Measurements from ENCODE around the gene TACC2. TPM values are rescaled to one million over a fixed set of nuclear protein-coding genes. Genes with fewer than 3 reads are reported as not detected.

The TACC2 gene
- total and polyA plus RNA-seq, 4 donors, result 43.3 to 309 (median 127) TPM

- no peaks in the 10 kb centered on the region for H3K9me3 ChIP-seq (ENCODE audit: control insufficient read depth in 4 of 4, insufficient read depth in 3 of 4, low read length in 3 of 4)
- H3K27me3 ChIP-seq (ENCODE audit: control insufficient read depth in 3 of 3, insufficient read depth in 3 of 3, low read length in 2 of 3), result no peaks in the 10 kb centered on the region
- 85 to 88% methylated on average over 6 of the region's 6 CpGs for WGBS, 2 donors
- no peak for ATAC-seq (ENCODE audit: insufficient read depth, low FRiP score)
- no peak for TF ChIP-seq CTCF (IDR thresholded peaks at IDR 0.05; ENCODE audit: control extremely low read depth, extremely low read depth)
- H3K36me3 ChIP-seq (ENCODE audit: control insufficient read depth in 4 of 4, insufficient read depth in 4 of 4, low read length in 4 of 4), result no peaks in the 10 kb centered on the region
- H3K27ac ChIP-seq (ENCODE audit: low read depth in 1 of 2, low read length in 1 of 2), result no peak overlapping the region
- no peak overlapping the region for H3K9ac ChIP-seq (ENCODE audit: insufficient read depth in 1 of 2, low read length in 2 of 2)
- DNase-seq, result no peak
- peaks cover 0 to 11% (median 2%) of the 10 kb centered on the region in 5 donors for H3K4me1 ChIP-seq (ENCODE audit: control insufficient read depth in 5 of 5, insufficient read depth in 5 of 5, low read length in 5 of 5)
- no peak overlapping the region for H3K4me3 ChIP-seq
These were observed 299.3 kb downstream of the TACC2 start for GRCh38 chr10:122288262-122288661.

GRCh38 chr10:122288917-122289316 is 300.0 kb downstream of the TACC2 start:
- Histone ChIP-seq H3K4me1 (ENCODE audit: control insufficient read depth in 5 of 5, insufficient read depth in 5 of 5, low read length in 5 of 5) (peaks cover 0 to 11% (median 2%) of the 10 kb centered on the region in 5 donors), H3K4me3 (no peak overlapping the region), H3K9ac (ENCODE audit: insufficient read depth in 1 of 2, low read length in 2 of 2) (no peak overlapping the region), H3K9me3 (ENCODE audit: control insufficient read depth in 4 of 4, insufficient read depth in 3 of 4, low read length in 3 of 4) (no peaks in the 10 kb centered on the region), H3K27me3 (ENCODE audit: control insufficient read depth in 3 of 3, insufficient read depth in 3 of 3, low read length in 2 of 3) (no peaks in the 10 kb centered on the region), H3K36me3 (ENCODE audit: control insufficient read depth in 4 of 4, insufficient read depth in 4 of 4, low read length in 4 of 4) (no peaks in the 10 kb centered on the region), H3K27ac (ENCODE audit: low read depth in 1 of 2, low read length in 1 of 2) (no peak overlapping the region)
- ATAC-seq (ENCODE audit: insufficient read depth, low FRiP score) (no peak), DNase-seq (no peak)
- no peak for TF ChIP-seq CTCF (IDR thresholded peaks at IDR 0.05; ENCODE audit: control extremely low read depth, extremely low read depth)
- 83 to 84% methylated on average over 3 of the region's 3 CpGs for WGBS, 2 donors

DNA sequence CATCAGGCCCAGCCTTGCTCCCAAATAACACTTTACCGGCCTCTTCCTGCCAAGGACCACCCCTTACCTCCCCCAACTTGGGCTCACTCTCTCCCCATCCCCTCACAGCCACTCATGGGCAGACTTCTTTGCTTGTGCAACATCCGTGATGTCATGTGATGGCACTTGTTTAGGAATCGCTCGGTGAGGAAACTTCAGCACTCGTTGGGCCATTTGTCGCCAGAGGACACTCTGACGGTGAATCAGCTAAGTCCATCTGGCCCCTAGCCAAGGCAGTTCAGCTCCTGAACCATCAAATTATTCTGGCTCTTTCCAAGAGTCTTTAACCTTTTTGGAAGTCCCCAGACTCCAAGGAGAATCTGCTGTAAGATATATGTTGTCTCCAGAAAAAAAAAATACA is 301.4 kb downstream of the TACC2 start:
- WGBS, 2 donors, result 63 to 72% methylated on average over 7 of the region's 7 CpGs
- no peak overlapping the region for H3K9ac ChIP-seq (ENCODE audit: insufficient read depth in 1 of 2, low read length in 2 of 2)
- H3K36me3 ChIP-seq (ENCODE audit: control insufficient read depth in 4 of 4, insufficient read depth in 4 of 4, low read length in 4 of 4), result no peaks in the 10 kb centered on the region
- peaks cover 0 to 7% (median 2%) of the 10 kb centered on the region in 5 donors for H3K4me1 ChIP-seq (ENCODE audit: control insufficient read depth in 5 of 5, insufficient read depth in 5 of 5, low read length in 5 of 5)
- no peaks in the 10 kb centered on the region for H3K27me3 ChIP-seq (ENCODE audit: control insufficient read depth in 3 of 3, insufficient read depth in 3 of 3, low read length in 2 of 3)
- ATAC-seq (ENCODE audit: insufficient read depth, low FRiP score) (no peak), DNase-seq (no peak)
- no peak overlapping the region for H3K27ac ChIP-seq (ENCODE audit: low read depth in 1 of 2, low read length in 1 of 2)
- no peak for TF ChIP-seq CTCF (IDR thresholded peaks at IDR 0.05; ENCODE audit: control extremely low read depth, extremely low read depth)
- no peak overlapping the region for H3K4me3 ChIP-seq
- no peaks in the 10 kb centered on the region for H3K9me3 ChIP-seq (ENCODE audit: control insufficient read depth in 4 of 4, insufficient read depth in 3 of 4, low read length in 3 of 4)

DNA sequence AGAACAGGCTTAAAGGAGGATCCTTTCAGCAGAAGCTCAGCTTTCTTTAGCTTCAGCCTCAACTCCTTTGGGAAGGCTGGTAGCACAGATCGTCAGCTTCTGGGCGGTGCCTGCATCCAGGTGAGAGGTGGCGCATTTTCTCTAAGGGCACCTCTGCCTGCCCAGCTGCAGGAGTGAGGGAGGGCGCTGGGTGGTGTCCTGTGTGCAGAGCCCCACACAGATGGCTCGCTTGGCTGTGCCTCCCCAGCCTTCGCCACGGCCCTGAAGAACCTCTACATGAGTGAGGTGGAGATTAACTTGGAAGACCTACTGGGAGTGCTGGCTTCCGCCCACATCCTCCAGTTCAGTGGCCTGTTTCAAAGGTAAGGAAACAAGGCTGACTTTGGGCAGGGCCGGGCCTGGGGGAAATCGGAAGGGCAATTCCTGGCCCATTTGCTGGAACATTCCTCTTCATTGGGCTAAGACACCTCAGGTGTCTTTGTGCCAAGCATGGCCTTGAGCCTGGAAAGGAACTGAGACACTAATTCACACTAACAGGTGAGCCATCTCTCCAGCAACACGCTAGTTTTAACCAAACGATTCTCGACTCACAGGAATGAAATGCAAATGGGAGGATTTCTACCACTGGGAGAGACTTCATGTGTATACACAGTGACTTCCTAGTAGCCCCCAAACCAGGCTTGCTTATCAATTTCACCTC is 302.0 kb downstream of the TACC2 start:
- no peaks in the 10 kb centered on the region for H3K36me3 ChIP-seq (ENCODE audit: control insufficient read depth in 4 of 4, insufficient read depth in 4 of 4, low read length in 4 of 4)
- H3K4me3 ChIP-seq, result no peak overlapping the region
- DNase-seq, result no peak
- no peak for TF ChIP-seq CTCF (IDR thresholded peaks at IDR 0.05; ENCODE audit: control extremely low read depth, extremely low read depth)
- WGBS, 2 donors, result 91 to 93% methylated on average over 13 of the region's 13 CpGs
- no peak for ATAC-seq (ENCODE audit: insufficient read depth, low FRiP score)
- H3K27me3 ChIP-seq (ENCODE audit: control insufficient read depth in 3 of 3, insufficient read depth in 3 of 3, low read length in 2 of 3), result no peaks in the 10 kb centered on the region
- no peak overlapping the region for H3K27ac ChIP-seq (ENCODE audit: low read depth in 1 of 2, low read length in 1 of 2)
- peaks cover 0 to 2% (median 0%) of the 10 kb centered on the region in 5 donors for H3K4me1 ChIP-seq (ENCODE audit: control insufficient read depth in 5 of 5, insufficient read depth in 5 of 5, low read length in 5 of 5)
- no peaks in the 10 kb centered on the region for H3K9me3 ChIP-seq (ENCODE audit: control insufficient read depth in 4 of 4, insufficient read depth in 3 of 4, low read length in 3 of 4)
- H3K9ac ChIP-seq (ENCODE audit: insufficient read depth in 1 of 2, low read length in 2 of 2), result no peak overlapping the region

Measured in lung (tissue), 12 donors.